HepG2 (cell line): Measurements from ENCODE around the gene VAMP2. TPM values are rescaled to one million over a fixed set of nuclear protein-coding genes. Genes with fewer than 3 reads are reported as not detected.

ENCODE experiments used
- ASH2L ChIP-seq: fragments of 300-600, 200-600 bp; sonication (generic); IDR thresholded peaks from 2 replicates; pipeline ENCODE4 v1.7.0; 2017; ENCODE audit warnings: low read depth, mild to moderate bottlenecking, moderate library complexity, mixed read lengths, low read length; ENCODE audit not compliant: insufficient read length
- CEBPG ChIP-seq: IDR thresholded peaks from 2 replicates; pipeline ENCODE4 v1.6.1; 2016
- EED ChIP-seq: sonication (generic); formaldehyde crosslinking; IDR thresholded peaks from 2 replicates; pipeline ENCODE4 v1.5.0; 2020; ENCODE audit warnings: mild to moderate bottlenecking, missing genetic modification reagents
- FUBP1 ChIP-seq: sonication (generic); formaldehyde crosslinking; IDR thresholded peaks from 2 replicates; pipeline ENCODE4 v1.5.1; 2020; ENCODE audit warnings: missing genetic modification reagents, mild to moderate bottlenecking, borderline replicate concordance
- GFI1 ChIP-seq: sonication (generic); formaldehyde crosslinking; IDR thresholded peaks from 2 replicates; pipeline ENCODE4 v1.5.0; 2020; ENCODE audit warnings: missing genetic modification reagents, mild to moderate bottlenecking, borderline replicate concordance
- HDAC2 ChIP-seq: sonication (generic); formaldehyde crosslinking; IDR thresholded peaks from 2 replicates; pipeline ENCODE4 v1.4.0; 2020; ENCODE audit warnings: missing genetic modification reagents
- HNRNPH1 ChIP-seq: fragments of 200-400 bp; formaldehyde crosslinking; optimal IDR thresholded peaks from 2 replicates; pipeline ENCODE3; 2017; ENCODE audit warnings: mild to moderate bottlenecking, low read depth, low read length
- JUNB ChIP-seq: sonication (generic); formaldehyde crosslinking; IDR thresholded peaks from 2 replicates; pipeline ENCODE4 v1.8.0; 2022; ENCODE audit warnings: missing genetic modification reagents, mild to moderate bottlenecking, borderline replicate concordance
- RARG ChIP-seq: sonication (generic); formaldehyde crosslinking; IDR thresholded peaks from 2 replicates; pipeline ENCODE4 v1.4.0; 2020; ENCODE audit warnings: low read depth, mild to moderate bottlenecking, missing genetic modification reagents
- RBAK ChIP-seq: sonication (generic); formaldehyde crosslinking; IDR thresholded peaks from 2 replicates; pipeline ENCODE4 v1.5.1; 2020; ENCODE audit warnings: mild to moderate bottlenecking, missing genetic modification reagents
- SNAPC4 ChIP-seq: sonication (generic); formaldehyde crosslinking; IDR thresholded peaks from 2 replicates; pipeline ENCODE4 v1.4.0; 2020; ENCODE audit warnings: mild to moderate bottlenecking, missing genetic modification reagents
- TEF ChIP-seq: sonication (generic); formaldehyde crosslinking; IDR thresholded peaks from 2 replicates; pipeline ENCODE4 v1.5.0; 2020; ENCODE audit warnings: missing genetic modification reagents
- TOPORS ChIP-seq: sonication (generic); formaldehyde crosslinking; IDR thresholded peaks from 2 replicates; pipeline ENCODE4 v1.8.0; 2023; ENCODE audit warnings: mild to moderate bottlenecking, missing genetic modification reagents
- TRIM22 ChIP-seq: fragments of 450-650 bp; IDR thresholded peaks from 2 replicates; pipeline ENCODE4 v1.6.1; 2017
- TSC22D2 ChIP-seq: sonication (generic); formaldehyde crosslinking; IDR thresholded peaks from 2 replicates; pipeline ENCODE4 v1.5.1; 2020; ENCODE audit warnings: missing genetic modification reagents, mild to moderate bottlenecking, borderline replicate concordance
- WIZ ChIP-seq: sonication (generic); formaldehyde crosslinking; IDR thresholded peaks from 2 replicates; pipeline ENCODE4 v1.5.1; 2020; ENCODE audit warnings: mild to moderate bottlenecking, missing genetic modification reagents
- ZFP82 ChIP-seq: sonication (generic); formaldehyde crosslinking; IDR thresholded peaks from 2 replicates; pipeline ENCODE4 v1.5.1; 2020; ENCODE audit warnings: mild to moderate bottlenecking, missing genetic modification reagents, borderline replicate concordance
- ZNF33A ChIP-seq: sonication (generic); formaldehyde crosslinking; IDR thresholded peaks from 2 replicates; pipeline ENCODE4 v1.5.1; 2020; ENCODE audit warnings: missing genetic modification reagents, mild to moderate bottlenecking, moderate library complexity, borderline replicate concordance
- ZNF451 ChIP-seq: sonication (generic); formaldehyde crosslinking; IDR thresholded peaks from 2 replicates; pipeline ENCODE4 v1.5.0; 2020; ENCODE audit warnings: mild to moderate bottlenecking, missing genetic modification reagents
- ZNF552 ChIP-seq: sonication (generic); formaldehyde crosslinking; IDR thresholded peaks from 2 replicates; pipeline ENCODE4 v1.9.0; 2022; ENCODE audit warnings: missing genetic modification reagents, mild to moderate bottlenecking, borderline replicate concordance
- ZNF766 ChIP-seq: sonication (generic); formaldehyde crosslinking; IDR thresholded peaks from 2 replicates; pipeline ENCODE4 v1.5.0; 2020; ENCODE audit warnings: missing genetic modification reagents, borderline replicate concordance
- polyA plus RNA-seq, 8 experiments: library from polyadenylated mRNA; depleted of rRNA in 3 of 8; stranded (reverse) in 7 of 8; unstranded in 1 of 8; fragments of >200 nt; fragmentation: Illumina TruSeq in 4 of 8; extraction: Trizol in 4 of 8; gene quantifications; 2 replicates each; pipeline versions ENCODE4 v1.2.1 to v1.2.3, GENCODE V29; 2011 to 2016; ENCODE audit warnings: low read depth in 4 of 8, missing spikeins in 1 of 8, mixed read lengths in 1 of 8; ENCODE audit not compliant: insufficient read depth in 1 of 8
- total RNA-seq, 5 experiments: library from RNA; depleted of rRNA; stranded (reverse); fragments of >200 nt; fragmentation: Illumina TruSeq; extraction: Trizol; gene quantifications; 2 replicates each; pipeline ENCODE4 v1.2.3, GENCODE V29; 2016; ENCODE audit warnings: low read depth in 1 of 5

Gene VAMP2
- total and polyA plus RNA-seq, 2 of the 13 experiments (the other 11 are each of a cell fraction or from before 2014, with no cell fraction given): 3.9 to 17.2 TPM

- TF ChIP-seq SNAPC4 (CRISPR knock-in tag): peak; percentile 89; the same call in 1 of the 2 replicates
- no peak for TF ChIP-seq TRIM22
- no peak for TF ChIP-seq TOPORS (CRISPR knock-in tag)
- TF ChIP-seq JUNB (CRISPR knock-in tag): no peak
- no peak for TF ChIP-seq ZNF766 (CRISPR knock-in tag)
- TF ChIP-seq FUBP1 (CRISPR knock-in tag): no peak
- peak; percentile 72 for TF ChIP-seq HDAC2
- 0 out of 2 replicates have a peak, but pooled peaks have one; percentile 44 for TF ChIP-seq TSC22D2 (CRISPR knock-in tag)
- peak; percentile 69 for TF ChIP-seq ASH2L
- TF ChIP-seq GFI1 (CRISPR knock-in tag): peak; percentile 67; the same call in 1 of the 2 replicates
- no peak for TF ChIP-seq ZNF552 (CRISPR knock-in tag)
- TF ChIP-seq TEF (CRISPR knock-in tag): no peak
- no peak for TF ChIP-seq HNRNPH1
- TF ChIP-seq EED (CRISPR knock-in tag): no peak
- peak; percentile 84 for TF ChIP-seq ZNF451 (CRISPR knock-in tag)
- TF ChIP-seq ZFP82 (CRISPR knock-in tag): peak; percentile 91; the same call in 1 of the 2 replicates
- TF ChIP-seq RBAK (CRISPR knock-in tag): 0 out of 2 replicates have a peak, but pooled peaks have one; percentile 20
- TF ChIP-seq ZNF33A (CRISPR knock-in tag): 0 out of 2 replicates have a peak, but pooled peaks have one; percentile 4
- no peak; the same call in 1 of the 2 replicates for TF ChIP-seq RARG (CRISPR knock-in tag)
- no peak for TF ChIP-seq CEBPG (CRISPR knock-in tag)
- no peak for TF ChIP-seq WIZ
Measured at GRCh38 chr17:8138672-8139371, 23.9 kb downstream of the VAMP2 start (continued).
